Chondrocyte (in vitro differentiated cells): ENCODE data around the gene RADIL. TPM values are rescaled to one million over a fixed set of nuclear protein-coding genes. Genes with fewer than 3 reads are reported as not detected.
"Not testable (repeated sequence)": the region's sequence is repeated elsewhere in the genome, so short reads cannot be mapped to it uniquely, and the experiment has no call there.

ENCODE experiments used
- DNase-seq: peaks from one replicate; pipeline ENCODE4 v3.0.0; 2021; ENCODE audit warnings: mixed read lengths, low spot score
- H3K27ac Mint-ChIP-seq: one replicate; pipeline ENCODE4 v1.8.0; 2021; ENCODE audit warnings: mild to moderate bottlenecking, moderate library complexity, mixed read lengths; ENCODE audit not compliant: unreplicated experiment
- H3K27me3 Mint-ChIP-seq: 2 replicates; pipeline ENCODE4 v1.8.0; 2021; ENCODE audit warnings: low read depth, mixed read lengths
- H3K36me3 Mint-ChIP-seq: 2 replicates; pipeline ENCODE4 v1.8.0; 2021; ENCODE audit warnings: low read depth, mixed read lengths
- H3K4me1 Mint-ChIP-seq: 2 replicates; pipeline ENCODE4 v1.8.0; 2021; ENCODE audit warnings: low read depth, mild to moderate bottlenecking, mixed read lengths
- H3K4me3 Mint-ChIP-seq: one replicate; pipeline ENCODE4 v1.8.0; 2021; ENCODE audit warnings: mild to moderate bottlenecking, moderate library complexity, mixed read lengths; ENCODE audit not compliant: unreplicated experiment
- H3K9me3 Mint-ChIP-seq: 2 replicates; pipeline ENCODE4 v1.8.0; 2021; ENCODE audit warnings: low read depth, mixed read lengths
- CTCF ChIP-seq: fragments of 200-600 bp; sonication (generic); IDR thresholded peaks from 2 replicates; pipeline ENCODE4 v1.5.0; 2021; ENCODE audit warnings: antibody characterized with exemption, mild to moderate bottlenecking, moderate library complexity
- total RNA-seq: library from RNA; stranded (reverse); gene quantifications from 3 replicates; pipeline ENCODE4 v1.2.1, GENCODE V29; 2021

Gene RADIL
- total RNA-seq, 1 donor from 2014 or later, result 1.2 TPM

GRCh38 chr7:4895766-4896165 is 12.2 kb upstream of the RADIL start:
- H3K27me3 Mint-ChIP-seq, result peaks cover 2% of the 10 kb centered on the region
- no peak for TF ChIP-seq CTCF
- H3K4me3 Mint-ChIP-seq, result no peak overlapping the region
- no peak for DNase-seq
- H3K36me3 Mint-ChIP-seq, result no peaks in the 10 kb centered on the region
- H3K9me3 Mint-ChIP-seq, result peaks cover 6% of the 10 kb centered on the region
- H3K27ac Mint-ChIP-seq, result no peak overlapping the region
- H3K4me1 Mint-ChIP-seq, result no peaks in the 10 kb centered on the region

- Mint-ChIP-seq H3K27me3 (peaks cover 10% of the 10 kb centered on the region), H3K27ac (no peak overlapping the region), H3K4me3 (no peak overlapping the region), H3K36me3 (no peaks in the 10 kb centered on the region), H3K4me1 (no peaks in the 10 kb centered on the region), H3K9me3 (peaks cover 6% of the 10 kb centered on the region)
- DNase-seq, result no peak
- TF ChIP-seq CTCF, result no peak
These were observed 11.0 kb upstream of the RADIL start for GRCh38 chr7:4894482-4894881.

- DNase-seq, result no peak
- no peak for TF ChIP-seq CTCF
- no peaks in the 10 kb centered on the region for H3K36me3 Mint-ChIP-seq
- peaks cover 15% of the 10 kb centered on the region for H3K27me3 Mint-ChIP-seq
- H3K27ac Mint-ChIP-seq, result no peak overlapping the region
- no peaks in the 10 kb centered on the region for H3K4me1 Mint-ChIP-seq
- peaks cover 6% of the 10 kb centered on the region for H3K9me3 Mint-ChIP-seq
- H3K4me3 Mint-ChIP-seq, result no peak overlapping the region
These were observed 10.5 kb upstream of the RADIL start for GRCh38 chr7:4893929-4894475.

GRCh38 chr7:4893188-4893587 is 9.7 kb upstream of the RADIL start:
- H3K4me1 Mint-ChIP-seq, DNase-seq, H3K36me3 Mint-ChIP-seq, H3K27ac Mint-ChIP-seq, H3K4me3 Mint-ChIP-seq, H3K9me3 Mint-ChIP-seq: not testable (repeated sequence)
- H3K27me3 Mint-ChIP-seq, result peaks cover 15% of the 10 kb centered on the region

- not testable (repeated sequence) for H3K27ac Mint-ChIP-seq, DNase-seq, H3K36me3 Mint-ChIP-seq, H3K4me1 Mint-ChIP-seq, H3K9me3 Mint-ChIP-seq, H3K4me3 Mint-ChIP-seq
- peaks cover 19% of the 10 kb centered on the region for H3K27me3 Mint-ChIP-seq
These were observed 8.0 kb upstream of the RADIL start for GRCh38 chr7:4891522-4891921.

GRCh38 chr7:4889682-4890081 is 6.2 kb upstream of the RADIL start:
- no peak overlapping the region for H3K4me3 Mint-ChIP-seq
- H3K36me3 Mint-ChIP-seq, result no peaks in the 10 kb centered on the region
- peaks cover 19% of the 10 kb centered on the region for H3K27me3 Mint-ChIP-seq
- peaks cover 6% of the 10 kb centered on the region for H3K9me3 Mint-ChIP-seq
- TF ChIP-seq CTCF, result no peak
- H3K27ac Mint-ChIP-seq, result no peak overlapping the region
- no peak for DNase-seq
- H3K4me1 Mint-ChIP-seq, result no peaks in the 10 kb centered on the region
